ENCODE measurements around the gene KLHDC8A. TPM values are rescaled to one million over a fixed set of nuclear protein-coding genes. Genes with fewer than 3 reads are reported as not detected.

The KLHDC8A gene
- total and polyA plus RNA-seq, 2 of the 4 experiments (the other 2 are of a cell fraction), result not detected

- Histone ChIP-seq H3K36me3 (ENCODE audit: control insufficient read depth, insufficient read depth, low read length) (no peaks in the 10 kb centered on the region), H2BK120ac (ENCODE audit: low read depth, low read length) (no peak overlapping the region), H3K23ac (ENCODE audit: low read depth, low read length) (no peak overlapping the region), H3K4me1 (ENCODE audit: control insufficient read depth, insufficient read depth, low read length) (peaks cover 10% of the 10 kb centered on the region), H2BK15ac (ENCODE audit: low read depth, low read length) (no peak overlapping the region), H3K9me1 (ENCODE audit: insufficient read depth, low read length) (peaks cover 11% of the 10 kb centered on the region), H4K20me1 (ENCODE audit: insufficient read depth, low read length) (peaks cover 4% of the 10 kb centered on the region; the same call in 1 of the 2 replicates), H3K27ac (ENCODE audit: insufficient read depth, low read length) (no peak overlapping the region), H2AK9ac (replicated peaks; ENCODE audit: low read depth, low read length, poor library complexity) (no peak overlapping the region), H4K5ac (ENCODE audit: low read depth, low read length) (no peak overlapping the region), H3K56ac (ENCODE audit: extremely low read depth, insufficient read depth, low read length) (no peak overlapping the region), H2AFZ (replicated peaks; ENCODE audit: low read length, poor library complexity) (no peak overlapping the region), H3K4ac (ENCODE audit: low read depth, low read length) (no peak overlapping the region), H3K27me3 (ENCODE audit: control insufficient read depth, insufficient read depth, low read length) (peaks cover 23% of the 10 kb centered on the region), H2BK5ac (ENCODE audit: low read depth, low read length, poor library complexity, severe bottlenecking) (no peak overlapping the region), H4K8ac (ENCODE audit: low read depth in 2 of 2, low read length in 2 of 2) (no peak overlapping the region), H3K14ac (replicated peaks; ENCODE audit: low read depth, low read length) (no peak overlapping the region), H2AK5ac (ENCODE audit: low read depth, low read length) (no peak overlapping the region), H3K79me1 (ENCODE audit: low read depth in 1 of 2, low read length in 2 of 2) (no peaks in the 10 kb centered on the region), H2BK20ac (ENCODE audit: low read depth, low read length) (no peak overlapping the region), H3K9ac (ENCODE audit: low read depth, low read length) (no peak overlapping the region), H4K91ac (ENCODE audit: insufficient read depth, low read depth, low read length) (no peak overlapping the region), H3K4me2 (ENCODE audit: low read depth, low read length) (no peak overlapping the region), H3K9me3 (ENCODE audit: control insufficient read depth, insufficient read depth, low read length) (no peaks in the 10 kb centered on the region), H3K18ac (ENCODE audit: low read depth, low read length) (no peak overlapping the region), H3K4me3 (ENCODE audit: insufficient read depth, low read depth, low read length) (no peak overlapping the region)
- intact Hi-C loops (cut with micrococcal nuclease), result no loop called here
- in situ Hi-C loops (cut with MboI; ENCODE audit: low sequenced_read_pairs), result no loop called here
- CTCF ChIA-PET, result no interaction called here
- no peak for DNase-seq
- no peak for ATAC-seq (ENCODE audit: low read depth)
- TF ChIP-seq RCOR1 (IDR thresholded peaks at IDR 0.05; ENCODE audit: insufficient replicate concordance, low read length), result no peak
- no peak for TF ChIP-seq MAFK (IDR thresholded peaks at IDR 0.05; ENCODE audit: low read depth, low read length)
- TF ChIP-seq NFE2L2 (IDR thresholded peaks at IDR 0.05; ENCODE audit: low read depth, low read length), result no peak
- no peak for TF ChIP-seq FOS (IDR thresholded peaks at IDR 0.05; ENCODE audit: low read depth, low read length)
- no peak for TF ChIP-seq CEBPB (IDR thresholded peaks at IDR 0.05; ENCODE audit: low read depth, low read length)
- no peak for TF ChIP-seq RAD21 (IDR thresholded peaks at IDR 0.05; ENCODE audit: low read length)
- no peak for TF ChIP-seq USF2 (IDR thresholded peaks at IDR 0.05; ENCODE audit: low read depth, low read length)
- no peak for TF ChIP-seq MAZ (IDR thresholded peaks at IDR 0.05; ENCODE audit: borderline replicate concordance, low read depth, low read length)
- no peak for TF ChIP-seq POLR2A (IDR thresholded peaks at IDR 0.05; ENCODE audit: low read depth, low read length)
- TF ChIP-seq ELK1 (IDR thresholded peaks at IDR 0.05; ENCODE audit: borderline replicate concordance, low read depth, low read length), result no peak
- TF ChIP-seq BHLHE40 (IDR thresholded peaks at IDR 0.05; ENCODE audit: low read depth, low read length), result no peak
- no peak for TF ChIP-seq MXI1 (IDR thresholded peaks at IDR 0.05; ENCODE audit: borderline replicate concordance, low read depth, low read length)
- TF ChIP-seq CTCF (conservative IDR thresholded peaks at IDR 0.05; ENCODE audit: low read depth, low read length), result no peak
- TF ChIP-seq RFX5 (IDR thresholded peaks at IDR 0.05; ENCODE audit: low read depth, low read length), result no peak
- TF ChIP-seq SMC3 (IDR thresholded peaks at IDR 0.05; ENCODE audit: low read depth, low read length), result no peak
- no CpG with 5 or more reads among the region's 8 CpGs for WGBS, 2 experiments (ENCODE audit: extremely low coverage in 2 of 2, insufficient read length in 1 of 2)
- BruUV-seq (replicated peaks), result no TSS peak
- POLR2A ChIA-PET (ENCODE audit: unreplicated experiment), result no interaction called here
- dilution Hi-C loops (cut with HindIII; ENCODE audit: low sequenced_read_pairs, unreplicated experiment), result no loop called here
Observed at GRCh38 chr1:205379056-205379455, 22.3 kb upstream of the KLHDC8A start.

Data from IMR-90 (cell line).